ENCODE results near the gene SIRT3. TPM values are rescaled to one million over a fixed set of nuclear protein-coding genes. Genes with fewer than 3 reads are reported as not detected.

SIRT3 gene
- total and polyA plus RNA-seq, 11 donors, result 21.2 to 46.5 (median 27.3) TPM

DNA sequence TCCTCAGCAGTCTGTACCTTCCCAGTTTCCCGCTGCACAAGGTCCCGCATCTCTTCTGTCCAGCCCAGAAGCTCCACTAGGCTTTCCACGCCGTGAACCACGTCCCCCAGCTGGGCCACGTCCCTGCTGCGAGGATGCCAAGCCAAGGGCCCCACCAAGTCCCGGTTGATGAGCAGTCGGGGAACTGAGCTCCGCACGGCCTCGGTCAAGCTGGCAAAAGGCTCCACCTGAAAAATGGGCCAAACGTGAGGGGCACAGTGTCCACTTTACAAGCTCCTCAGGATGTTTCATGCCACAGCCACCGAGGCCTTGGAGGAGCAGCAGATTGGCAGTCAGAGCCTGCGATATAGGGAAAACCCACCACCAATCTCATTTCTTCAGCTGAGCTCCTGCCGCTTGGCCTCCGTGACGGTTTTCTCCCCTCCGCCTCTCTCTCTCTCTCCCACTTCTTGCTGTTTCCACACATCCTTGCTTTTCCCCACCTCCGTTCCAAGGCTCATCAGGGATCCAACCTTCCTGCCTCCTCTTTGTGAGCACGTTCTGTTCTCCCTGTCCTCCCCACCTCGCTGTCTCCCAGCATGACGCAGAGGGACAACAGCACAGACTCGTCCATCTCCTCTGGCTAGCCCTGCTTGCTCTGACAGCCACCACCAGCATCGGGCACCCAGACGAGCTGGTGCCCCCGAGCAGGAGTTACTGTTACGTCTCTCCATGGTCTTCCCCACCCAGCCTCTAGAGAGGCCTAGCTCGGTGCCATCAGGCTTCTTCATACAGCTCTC, 17.1 kb downstream of the SIRT3 start:
- no peak for ATAC-seq
- WGBS, 4 donors, result 90 to 93% (median 92%) methylated on average over 26 to 29 of the region's 29 CpGs
- H3K36me3 ChIP-seq, result peaks cover 0 to 64% (median 38%) of the 10 kb centered on the region in 9 donors

GRCh38 chr11:217704-218103, 18.4 kb downstream of the SIRT3 start:
- 83 to 96% (median 91%) methylated on average over 3 of the region's 3 CpGs for WGBS, 4 donors
- TF ChIP-seq POLR2A (IDR thresholded peaks at IDR 0.05) (no peak), CTCF (IDR thresholded peaks at IDR 0.05) (no peak)
- intact Hi-C loops (cut with DNase I), result loop anchor here in 1 of 10 donors (10.0 kb wide), 1 partner anchor 147 kb away; the partner anchor contains the start of gene B4GALNT4
- ATAC-seq (no peak), DNase-seq (no peak)
- H3K27me3 ChIP-seq, result no peaks in the 10 kb centered on the region
- no peak overlapping the region for H3K4me3 ChIP-seq
- peaks cover 0 to 5% (median 0%) of the 10 kb centered on the region in 12 donors for H3K4me1 ChIP-seq
- peaks cover 0 to 77% (median 51%) of the 10 kb centered on the region in 9 donors for H3K36me3 ChIP-seq
- H3K9me3 ChIP-seq, result no peaks in the 10 kb centered on the region
- no peak overlapping the region for H3K27ac ChIP-seq

More for the DNA sequence above, 17.1 kb downstream of the SIRT3 start:
- intact Hi-C loops (cut with DNase I), result loop anchor here in 1 of 10 donors (10.0 kb wide), 1 partner anchor 146 kb away; the partner anchor contains the start of gene B4GALNT4
- TF ChIP-seq CTCF (IDR thresholded peaks at IDR 0.05), result no peak
- no peak for TF ChIP-seq POLR2A (IDR thresholded peaks at IDR 0.05)
- no peak for DNase-seq
- H3K27ac ChIP-seq, result no peak overlapping the region
- H3K4me1 ChIP-seq, result peaks cover 0 to 7% (median 0%) of the 10 kb centered on the region in 12 donors
- no peak overlapping the region for H3K4me3 ChIP-seq
- no peaks in the 10 kb centered on the region for H3K9me3 ChIP-seq
- H3K27me3 ChIP-seq, result no peaks in the 10 kb centered on the region

DNA sequence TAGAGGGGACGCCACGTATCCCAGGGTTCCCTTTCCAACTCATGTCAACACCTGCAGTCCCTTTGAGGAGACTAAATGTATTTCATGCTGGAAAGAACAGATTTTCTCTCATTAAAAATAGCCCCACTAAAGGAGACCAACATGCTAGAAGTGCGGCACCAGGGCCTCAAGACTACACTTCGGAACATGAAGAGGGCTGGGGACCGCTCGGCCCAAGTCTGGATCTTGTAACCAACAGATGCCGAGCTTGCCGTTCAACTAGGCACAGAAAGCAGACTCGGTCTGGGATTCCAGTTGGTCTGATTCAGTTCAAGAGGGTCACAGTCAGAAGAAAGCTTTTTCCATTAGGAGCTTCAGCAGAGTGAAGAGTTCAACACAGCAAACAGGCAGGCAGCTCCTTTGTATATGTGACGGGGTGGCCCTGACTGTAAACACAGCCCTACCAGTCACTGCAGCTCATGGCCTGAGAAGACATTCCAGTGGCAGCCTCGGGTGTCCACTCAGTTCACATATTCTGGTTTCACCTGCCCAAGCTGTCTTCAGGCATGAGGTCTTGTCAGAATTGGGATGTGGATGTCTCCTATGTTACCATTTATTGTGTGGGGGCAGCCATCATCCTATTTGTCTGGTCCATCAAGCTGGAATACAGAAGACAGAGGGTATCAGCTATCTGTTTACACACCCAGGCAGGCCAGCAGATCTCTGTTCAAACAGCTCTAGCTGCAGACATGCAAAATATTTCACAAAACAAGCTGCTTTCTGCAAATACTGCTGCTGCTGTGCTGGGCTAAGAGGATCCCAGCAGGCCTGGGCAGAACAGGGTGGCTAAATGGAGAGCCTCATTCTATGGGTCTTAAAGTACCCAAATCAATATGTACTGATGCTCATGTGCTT, 19.8 kb downstream of the SIRT3 start:
- ATAC-seq, result no peak
- H3K4me3 ChIP-seq, result no peak overlapping the region
- intact Hi-C loops (cut with DNase I), result loop anchor here in 1 of 10 donors (10.0 kb wide), 1 partner anchor 148 kb away; the partner anchor contains the start of gene B4GALNT4
- WGBS, 4 donors, result 82 to 89% (median 89%) methylated on average over 10 to 11 of the region's 11 CpGs
- H3K9me3 ChIP-seq, result no peaks in the 10 kb centered on the region
- no peak overlapping the region for H3K27ac ChIP-seq
- TF ChIP-seq POLR2A (IDR thresholded peaks at IDR 0.05) (no peak), CTCF (IDR thresholded peaks at IDR 0.05) (no peak)
- peaks cover 0 to under 1% (median 0%) of the 10 kb centered on the region in 12 donors for H3K4me1 ChIP-seq
- peaks cover 0 to 83% (median 62%) of the 10 kb centered on the region in 9 donors for H3K36me3 ChIP-seq
- DNase-seq, result no peak
- no peaks in the 10 kb centered on the region for H3K27me3 ChIP-seq

All from heart left ventricle (tissue), 16 donors.